DOHH2 (cell line): Measurements from ENCODE around the gene FKBP5.

Source experiments
- H3F3A ChIP-seq: fragments of 200-600 bp; sonication (generic), shearing (Covaris generic); 2 replicates; pipeline ENCODE4 v1.6.0; 2016; ENCODE audit warnings: antibody characterized with exemption, mild to moderate bottlenecking; ENCODE audit not compliant: control insufficient read depth, insufficient read depth
- H3K27ac ChIP-seq: fragments of 200-600 bp; sonication (generic); 2 replicates; pipeline ENCODE4 v1.5.1; 2014; ENCODE audit warnings: low read depth, mild to moderate bottlenecking, low read length, moderate library complexity
- H3K27me3 ChIP-seq: fragments of 200-600 bp; sonication (generic); 2 replicates; pipeline ENCODE4 v1.6.1; 2014; ENCODE audit warnings: mild to moderate bottlenecking, low read length, mixed read lengths; ENCODE audit not compliant: control insufficient read depth
- H3K36me3 ChIP-seq: fragments of 200-600 bp; sonication (generic); 2 replicates; pipeline ENCODE4 v1.6.1; 2014; ENCODE audit warnings: mild to moderate bottlenecking, low read length, moderate library complexity, mixed read lengths; ENCODE audit not compliant: control insufficient read depth
- H3K4me1 ChIP-seq: fragments of 200-600 bp; sonication (generic); 2 replicates; pipeline ENCODE4 v1.6.1; 2014; ENCODE audit warnings: mild to moderate bottlenecking, low read length, mixed read lengths; ENCODE audit not compliant: control insufficient read depth
- H3K4me2 ChIP-seq: fragments of 200-600 bp; sonication (generic); 2 replicates; pipeline ENCODE4 v1.6.0; 2014; ENCODE audit warnings: mild to moderate bottlenecking, low read length, moderate library complexity
- H3K4me3 ChIP-seq: fragments of 200-600 bp; sonication (generic); 2 replicates; pipeline ENCODE4 v1.5.1; 2014; ENCODE audit warnings: mild to moderate bottlenecking, low read length, mixed read lengths
- H3K79me2 ChIP-seq: fragments of 200-600 bp; sonication (generic); 2 replicates; pipeline ENCODE4 v1.6.1; 2014; ENCODE audit warnings: mild to moderate bottlenecking, low read length, mixed read lengths; ENCODE audit not compliant: control insufficient read depth
- H3K9me2 ChIP-seq: fragments of 200-600 bp; sonication (generic); replicated peaks from 2 replicates; pipeline ENCODE4 v1.6.1; 2014; ENCODE audit warnings: mild to moderate bottlenecking, low read length, mixed read lengths; ENCODE audit not compliant: control insufficient read depth
- H3K9me3 ChIP-seq: fragments of 200-600 bp; sonication (generic); 2 replicates; pipeline ENCODE4 v1.6.1; 2014; ENCODE audit warnings: antibody characterized with exemption, low read length, mixed read lengths; ENCODE audit not compliant: control insufficient read depth, insufficient read depth
- H4K20me1 ChIP-seq: fragments of 200-600 bp; sonication (generic); 2 replicates; pipeline ENCODE4 v1.6.0; 2014; ENCODE audit warnings: low read depth, mild to moderate bottlenecking, antibody characterized with exemption, low read length, moderate library complexity; ENCODE audit not compliant: control insufficient read depth, insufficient read depth
- CTCF ChIP-seq: fragments of 200-600 bp; sonication (generic); IDR thresholded peaks from one replicate; pipeline ENCODE4 v1.5.1; 2014; ENCODE audit warnings: antibody characterized with exemption, mild to moderate bottlenecking, low read depth, low read length; ENCODE audit not compliant: poor library complexity, severe bottlenecking
- EZH2phosphoT487 ChIP-seq: fragments of 200-600 bp; sonication (generic); IDR thresholded peaks from 2 replicates; pipeline ENCODE4 v1.6.1; 2017; ENCODE audit warnings: borderline replicate concordance, mild to moderate bottlenecking, antibody characterized with exemption, low read length, moderate library complexity, mixed read lengths

Gene FKBP5

GRCh38 chr6:35554811-35555210, 133.9 kb downstream of the FKBP5 start:
- Histone ChIP-seq H3K4me3 (no peak overlapping the region), H3K4me2 (no peak overlapping the region), H3K27ac (no peak overlapping the region), H3K27me3 (peaks cover 21% of the 10 kb centered on the region; the same call in 1 of the 2 replicates), H3F3A (no peaks in the 10 kb centered on the region), H4K20me1 (no peaks in the 10 kb centered on the region), H3K9me2 (no peaks in the 10 kb centered on the region), H3K4me1 (no peaks in the 10 kb centered on the region), H3K9me3 (no peaks in the 10 kb centered on the region), H3K36me3 (no peaks in the 10 kb centered on the region), H3K79me2 (no peaks in the 10 kb centered on the region)
- TF ChIP-seq EZH2phosphoT487 (no peak), CTCF (no peak)

GRCh38 chr6:35553315-35553714, 135.4 kb downstream of the FKBP5 start:
- Histone ChIP-seq H3K79me2 (no peaks in the 10 kb centered on the region), H3K36me3 (no peaks in the 10 kb centered on the region), H3K4me1 (no peaks in the 10 kb centered on the region), H3K9me3 (no peaks in the 10 kb centered on the region), H4K20me1 (no peaks in the 10 kb centered on the region), H3K27me3 (peaks cover 13% of the 10 kb centered on the region; the same call in 1 of the 2 replicates), H3K4me2 (no peak overlapping the region), H3K27ac (no peak overlapping the region), H3K9me2 (no peaks in the 10 kb centered on the region), H3K4me3 (no peak overlapping the region), H3F3A (no peaks in the 10 kb centered on the region)
- TF ChIP-seq EZH2phosphoT487 = no peak
- no peak for TF ChIP-seq CTCF

GRCh38 chr6:35552285-35552917, 136.3 kb downstream of the FKBP5 start:
- H3K79me2 ChIP-seq = no peaks in the 10 kb centered on the region
- no peaks in the 10 kb centered on the region for H4K20me1 ChIP-seq
- H3K9me3 ChIP-seq = no peaks in the 10 kb centered on the region
- H3K27ac ChIP-seq = no peak overlapping the region
- H3K4me2 ChIP-seq = no peak overlapping the region
- no peaks in the 10 kb centered on the region for H3F3A ChIP-seq
- no peaks in the 10 kb centered on the region for H3K36me3 ChIP-seq
- no peaks in the 10 kb centered on the region for H3K4me1 ChIP-seq
- H3K9me2 ChIP-seq = no peaks in the 10 kb centered on the region
- H3K4me3 ChIP-seq = no peak overlapping the region
- H3K27me3 ChIP-seq = peaks cover 12% of the 10 kb centered on the region; the same call in 1 of the 2 replicates
- TF ChIP-seq EZH2phosphoT487 (no peak), CTCF (peak; percentile 95)
